Activated CD4-positive, alpha-beta T cell treated with anti-CD3 and anti-CD28 coated beads for 1 hour (primary cell): ENCODE results near the gene SMIM36.
"Not testable (repeated sequence)": the region's sequence is repeated elsewhere in the genome, so short reads cannot be mapped to it uniquely, and the experiment has no call there.

ENCODE experiments used
- DNase-seq: peaks from one replicate; pipeline ENCODE4 v3.0.0-alpha.2; 2020

SMIM36 gene

DNA sequence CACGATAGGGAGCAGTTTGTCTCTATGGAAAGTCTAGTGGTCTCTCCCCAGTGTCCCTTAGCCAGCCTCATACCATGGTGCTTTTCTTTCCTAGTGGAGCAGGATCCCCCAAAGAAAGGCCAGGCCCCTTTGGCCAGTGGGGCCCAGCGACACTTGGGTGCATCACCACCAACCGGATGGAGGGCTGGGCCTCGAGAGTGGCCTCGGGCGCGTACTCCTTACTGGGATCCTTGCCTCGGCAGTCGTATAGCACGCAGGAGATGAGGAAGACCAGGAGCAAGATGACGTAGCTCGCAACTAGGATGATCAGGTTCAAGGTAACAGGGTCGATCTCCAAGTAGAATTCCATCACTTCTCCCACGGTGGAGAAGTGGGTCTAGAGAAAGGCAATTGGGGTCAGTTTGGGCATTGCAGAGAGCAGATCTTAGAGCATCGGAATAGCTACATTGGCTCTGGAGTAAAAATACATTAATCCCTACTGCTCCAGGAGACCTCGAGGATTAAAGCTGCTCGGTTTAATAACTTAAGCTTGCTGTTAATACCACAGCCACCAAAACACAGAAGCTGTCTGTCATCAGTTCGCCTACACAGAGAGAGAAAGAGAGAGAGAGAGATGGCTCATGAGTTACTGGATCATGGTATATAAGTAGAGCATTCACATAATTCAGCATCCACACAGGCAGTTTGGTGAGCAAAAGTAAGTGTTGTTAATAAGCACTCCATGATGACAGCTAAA lies at the start of gene SMIM36:
TSS of gene SMIM36 (minus strand) at position 467 of the 736 bp plus-strand sequence.
- no peak for DNase-seq

DNA sequence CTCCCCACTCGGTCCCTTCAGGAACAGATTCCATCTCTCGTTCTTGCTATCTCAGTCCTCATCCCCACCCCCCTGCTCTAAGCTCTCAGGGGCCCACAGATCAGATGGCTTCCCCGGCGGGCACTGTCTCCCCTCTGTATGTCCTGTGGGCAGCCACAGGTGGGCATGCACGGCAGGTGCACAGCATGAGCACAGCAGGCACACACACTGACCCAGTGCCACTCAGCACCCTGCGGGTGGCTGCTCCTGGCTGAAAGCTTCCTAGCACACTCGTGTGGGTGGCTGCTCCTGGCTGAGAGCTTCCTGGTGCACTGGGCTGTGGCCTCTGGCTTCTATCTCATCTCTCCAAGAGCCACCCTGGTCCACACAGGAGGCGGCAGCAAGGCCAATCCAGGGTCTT lies 44.5 kb upstream of the SMIM36 start:
- DNase-seq: no peak

DNA sequence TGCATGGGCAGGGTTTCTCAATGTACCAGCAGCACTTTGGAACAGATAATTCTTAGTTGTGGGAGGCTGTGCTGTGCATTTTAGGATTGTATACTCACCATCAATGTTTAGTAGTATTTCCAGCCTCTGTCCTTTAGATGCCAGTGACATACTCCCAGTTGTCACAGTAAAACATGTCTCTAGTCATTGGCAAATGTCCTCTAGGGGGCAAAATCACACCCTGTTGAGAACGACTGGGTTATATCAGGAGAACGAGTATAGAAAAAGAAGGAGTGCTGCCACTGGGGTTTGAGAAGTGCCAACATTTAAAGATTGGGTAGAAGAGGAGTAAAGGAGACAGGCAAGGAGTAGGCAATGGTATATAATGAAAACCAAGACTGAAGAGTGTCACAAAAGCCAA lies 37.9 kb upstream of the SMIM36 start:
- no peak for DNase-seq

DNA sequence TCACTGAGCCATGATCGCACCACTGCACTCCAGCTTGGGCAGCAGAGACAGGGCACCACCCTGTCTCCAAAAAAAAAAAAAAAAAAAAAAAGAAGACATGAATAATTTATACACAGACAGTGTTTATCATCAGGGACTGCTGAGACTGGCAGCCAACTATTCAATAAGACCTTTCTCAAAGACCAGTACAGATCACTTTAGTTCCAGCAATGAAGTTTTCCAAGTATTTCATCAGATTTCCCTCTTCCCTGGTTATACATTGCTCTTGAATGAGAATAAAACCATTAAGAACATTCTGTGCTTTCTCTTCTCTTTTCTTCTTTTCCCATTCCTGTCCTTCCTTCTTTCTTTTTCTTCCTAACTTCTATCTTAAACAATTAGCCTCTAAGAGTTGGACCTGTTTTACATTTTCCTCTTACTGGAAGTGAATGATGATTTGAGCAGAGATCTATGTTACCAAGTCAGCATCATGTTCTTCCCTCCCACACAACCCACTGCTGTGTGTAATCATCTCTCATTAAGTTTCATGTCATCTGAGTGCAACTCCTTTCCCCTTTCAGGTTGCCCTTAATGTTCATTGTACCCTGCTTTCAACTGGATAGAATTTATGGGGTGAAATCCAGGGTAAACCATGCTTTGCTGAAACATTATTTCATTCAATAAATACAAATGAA lies 35.9 kb upstream of the SMIM36 start:
- no peak for DNase-seq

DNA sequence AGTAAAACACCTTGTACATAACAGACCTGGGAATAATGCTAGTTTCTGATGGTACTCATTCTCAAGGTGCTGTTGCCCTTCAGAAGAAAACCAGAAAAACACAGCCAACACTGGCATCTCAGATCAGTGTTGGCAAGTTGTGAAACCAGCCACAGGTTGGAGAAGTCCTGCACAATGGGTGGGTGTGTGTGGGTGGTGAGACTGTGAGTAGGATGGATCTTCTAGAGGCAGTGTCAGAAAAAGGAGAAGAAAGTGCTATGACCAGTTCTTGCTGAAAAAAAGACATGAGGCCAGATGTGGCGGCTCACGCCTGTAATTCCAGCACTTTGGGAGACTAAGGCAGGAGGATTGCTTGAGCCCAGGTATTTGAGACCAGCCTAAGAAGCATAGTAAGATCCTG lies 35.2 kb upstream of the SMIM36 start:
- no peak for DNase-seq

DNA sequence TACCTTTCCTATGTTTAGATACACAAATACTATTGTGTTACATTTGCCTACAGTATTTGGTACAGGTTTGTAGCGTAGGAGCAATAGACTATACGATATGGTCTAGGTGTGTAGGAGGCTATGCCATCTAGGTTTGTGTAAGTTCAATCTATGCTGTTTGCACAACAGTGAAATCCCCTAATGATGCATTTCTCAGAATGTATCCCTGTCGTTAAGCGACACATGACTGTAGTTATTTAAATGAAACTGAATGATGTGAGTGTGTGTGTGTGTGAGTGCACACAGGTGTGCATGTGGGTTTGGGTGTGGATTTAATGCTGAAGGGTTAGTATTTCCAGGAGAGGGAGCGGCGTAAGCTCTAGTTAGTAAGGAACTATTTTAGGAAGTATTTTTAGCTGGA lies 34.6 kb upstream of the SMIM36 start:
- no peak for DNase-seq

DNA sequence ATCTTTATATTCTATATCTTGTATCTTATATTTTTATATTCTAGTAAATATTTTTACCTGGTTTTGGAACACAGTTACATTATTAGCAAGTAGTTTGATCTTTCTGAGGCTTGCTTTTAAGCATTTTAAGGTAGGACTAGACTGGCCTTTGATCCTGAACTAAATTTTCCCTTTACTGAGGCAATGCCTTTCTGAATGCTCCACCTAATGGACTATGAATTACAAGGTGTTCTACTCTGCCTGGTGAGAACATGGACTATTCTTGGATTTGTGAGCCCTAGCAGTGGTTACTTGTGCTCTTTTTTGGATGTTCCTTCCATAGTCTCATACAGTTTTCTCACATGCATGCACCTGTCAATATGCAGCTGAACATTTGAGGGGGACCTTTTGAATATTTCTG lies 32.5 kb upstream of the SMIM36 start:
- no peak for DNase-seq

DNA sequence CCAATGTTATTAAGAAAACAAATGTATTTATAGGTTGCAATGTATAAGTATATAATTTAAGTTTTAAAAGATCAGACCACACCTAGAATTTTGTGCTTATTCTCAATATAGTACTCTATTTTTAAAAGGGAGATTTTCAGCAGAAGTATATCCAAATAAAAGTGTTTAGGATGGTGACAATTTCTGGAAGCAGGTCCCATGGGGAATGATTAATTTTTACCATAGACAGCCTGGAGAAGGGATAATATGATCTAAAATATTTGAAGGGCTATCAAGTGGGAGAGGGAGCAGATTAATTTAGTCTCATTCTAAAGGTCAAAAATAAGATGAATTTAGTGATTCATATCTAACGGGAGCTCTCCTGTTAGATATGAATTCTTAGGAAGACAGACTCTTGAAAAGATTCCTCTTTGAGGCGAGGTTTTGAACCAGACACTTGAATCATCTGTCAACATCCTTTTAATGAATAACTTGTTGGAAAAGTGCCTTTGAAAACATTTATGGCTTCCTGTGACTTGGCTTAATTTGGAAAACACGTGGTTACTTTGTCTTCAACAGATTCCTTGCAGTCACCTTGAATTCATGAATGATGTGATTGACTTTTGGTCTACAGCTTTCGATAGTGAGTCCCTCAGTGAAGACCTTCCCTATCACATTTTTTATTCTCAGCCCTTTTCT lies 29.3 kb upstream of the SMIM36 start:
- no peak for DNase-seq

DNA sequence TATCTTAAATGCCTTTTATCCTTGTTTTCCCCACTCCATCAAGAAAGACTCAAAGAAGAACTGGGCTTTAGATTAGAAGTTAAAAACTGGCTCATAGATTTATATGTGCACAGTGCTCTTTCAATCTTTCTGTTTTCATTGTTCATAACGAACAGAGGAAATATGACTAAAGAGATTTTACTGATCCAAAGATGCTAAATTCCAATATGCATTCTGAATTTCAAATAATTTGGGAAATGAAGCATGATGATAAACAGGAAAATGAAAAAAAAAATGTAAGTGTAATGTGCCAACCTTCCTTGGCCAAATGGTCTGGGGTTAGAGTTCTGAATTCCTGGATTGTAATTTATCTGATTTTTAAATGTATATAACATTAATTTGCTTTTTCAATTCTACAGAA lies 25.0 kb upstream of the SMIM36 start:
- DNase-seq: no peak

DNA sequence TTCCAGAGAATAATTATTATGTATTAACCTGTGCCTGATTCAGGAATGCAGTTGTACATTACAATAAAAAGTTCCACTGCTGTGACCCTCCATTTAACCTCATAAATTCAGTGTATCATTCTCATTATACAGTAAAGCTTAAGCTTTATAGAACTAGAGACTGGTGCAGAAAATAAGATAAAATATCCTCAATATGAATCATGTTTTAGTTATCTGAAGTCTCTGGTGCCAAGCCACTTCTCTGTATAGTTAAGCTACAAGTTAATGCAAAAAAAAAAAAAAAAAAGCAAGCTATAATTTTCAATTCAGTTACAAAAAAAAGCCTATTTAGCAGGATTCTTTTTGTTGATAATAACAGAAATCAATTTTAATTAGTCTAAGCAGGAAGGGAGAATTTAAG lies 22.4 kb upstream of the SMIM36 start:
- no peak for DNase-seq

DNA sequence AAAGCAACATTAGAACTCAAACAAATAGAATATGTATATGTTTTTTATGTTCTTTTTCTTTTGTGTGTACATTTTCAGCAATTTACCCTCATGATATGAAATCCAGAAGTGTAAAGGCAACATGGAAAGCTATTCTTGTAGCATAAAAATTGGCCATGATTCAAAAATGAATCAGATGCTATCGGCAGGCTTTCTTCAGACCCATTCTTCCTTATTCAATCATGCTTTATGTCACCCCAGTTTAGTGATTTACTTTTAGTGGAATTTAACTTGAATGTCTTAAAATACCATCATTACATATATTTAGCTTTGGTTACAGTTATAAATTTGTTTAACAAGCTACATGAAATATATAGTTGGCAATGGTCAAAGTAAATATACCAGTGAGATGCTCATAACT lies 21.4 kb upstream of the SMIM36 start:
- no peak for DNase-seq

DNA sequence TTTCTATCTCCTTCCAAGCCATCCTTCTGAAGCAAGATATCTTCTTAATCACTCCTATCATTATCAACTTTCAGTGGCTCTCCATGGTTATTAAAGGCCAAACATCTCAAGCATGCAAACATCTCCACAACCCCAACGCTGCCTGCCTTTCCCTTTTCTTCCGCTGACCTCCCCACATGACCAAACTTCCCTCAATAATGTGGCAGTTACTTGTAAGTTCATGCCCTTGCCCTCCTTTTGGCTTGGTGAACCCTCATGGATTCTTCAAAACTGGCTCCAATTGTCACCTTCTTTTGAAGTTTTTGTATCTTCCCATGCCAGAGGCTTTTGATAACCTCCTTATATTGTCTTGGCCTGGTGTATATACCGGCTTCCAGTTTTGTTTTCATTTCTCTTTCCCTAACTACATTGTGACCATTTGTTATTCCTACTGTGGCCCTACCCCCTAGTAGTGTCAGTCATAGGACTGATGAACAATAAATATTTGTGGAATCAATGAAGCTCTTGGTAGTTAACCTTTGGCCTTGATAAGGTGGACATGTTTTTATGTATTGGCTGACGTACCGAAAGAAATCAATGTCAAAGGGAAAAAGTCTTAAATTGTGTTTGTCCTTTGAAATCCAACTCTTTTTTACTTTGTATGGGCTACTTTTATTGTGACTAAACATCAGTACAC lies 19.9 kb upstream of the SMIM36 start:
- DNase-seq: no peak

DNA sequence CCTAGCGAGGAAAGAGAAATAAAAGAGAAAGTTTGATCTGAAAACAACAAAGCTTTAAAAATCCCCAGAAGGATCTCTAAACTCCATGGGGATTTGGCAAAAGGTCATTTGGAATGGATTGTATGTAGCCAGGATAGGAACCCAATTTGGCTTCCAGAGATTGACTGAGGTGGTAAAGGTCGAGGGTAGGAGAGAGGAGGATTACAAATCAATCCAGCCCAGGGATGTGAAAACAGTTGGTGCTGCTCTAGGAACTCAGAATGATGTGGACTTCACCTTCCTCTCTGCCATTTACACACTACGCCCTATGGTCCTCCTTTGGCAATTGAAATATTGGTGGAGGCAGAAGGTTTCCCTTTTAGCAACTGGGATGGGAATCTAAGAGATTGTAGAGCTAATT lies 18.8 kb upstream of the SMIM36 start:
- no peak for DNase-seq

DNA sequence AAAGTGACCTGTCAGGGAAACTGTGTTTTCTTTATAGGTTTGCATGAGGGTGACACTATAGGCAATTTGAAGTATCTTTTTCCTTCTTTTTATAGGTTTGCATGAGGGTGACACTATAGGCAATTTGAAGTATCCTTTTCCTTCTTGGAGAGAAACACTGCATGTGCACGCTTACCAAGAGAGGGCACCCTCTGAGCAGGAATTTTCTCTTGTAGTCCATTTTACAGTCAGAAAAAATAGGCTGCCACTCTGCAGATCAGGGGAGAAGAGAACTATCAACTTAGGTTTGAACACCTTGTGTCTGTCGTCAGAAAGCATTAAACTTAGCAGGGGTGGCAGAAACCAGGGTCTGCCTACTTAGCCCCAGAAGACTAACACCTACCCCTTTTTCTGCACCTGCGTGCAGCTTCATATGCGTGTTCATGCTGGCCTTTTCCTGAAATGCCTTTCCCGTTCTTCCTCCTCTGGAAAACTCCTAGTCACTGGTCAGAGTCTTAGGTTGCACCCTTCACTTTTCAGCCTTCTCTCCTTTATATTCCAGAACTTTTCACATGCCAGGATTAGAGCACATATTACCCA lies 16.4 kb upstream of the SMIM36 start:
- no peak for DNase-seq

DNA sequence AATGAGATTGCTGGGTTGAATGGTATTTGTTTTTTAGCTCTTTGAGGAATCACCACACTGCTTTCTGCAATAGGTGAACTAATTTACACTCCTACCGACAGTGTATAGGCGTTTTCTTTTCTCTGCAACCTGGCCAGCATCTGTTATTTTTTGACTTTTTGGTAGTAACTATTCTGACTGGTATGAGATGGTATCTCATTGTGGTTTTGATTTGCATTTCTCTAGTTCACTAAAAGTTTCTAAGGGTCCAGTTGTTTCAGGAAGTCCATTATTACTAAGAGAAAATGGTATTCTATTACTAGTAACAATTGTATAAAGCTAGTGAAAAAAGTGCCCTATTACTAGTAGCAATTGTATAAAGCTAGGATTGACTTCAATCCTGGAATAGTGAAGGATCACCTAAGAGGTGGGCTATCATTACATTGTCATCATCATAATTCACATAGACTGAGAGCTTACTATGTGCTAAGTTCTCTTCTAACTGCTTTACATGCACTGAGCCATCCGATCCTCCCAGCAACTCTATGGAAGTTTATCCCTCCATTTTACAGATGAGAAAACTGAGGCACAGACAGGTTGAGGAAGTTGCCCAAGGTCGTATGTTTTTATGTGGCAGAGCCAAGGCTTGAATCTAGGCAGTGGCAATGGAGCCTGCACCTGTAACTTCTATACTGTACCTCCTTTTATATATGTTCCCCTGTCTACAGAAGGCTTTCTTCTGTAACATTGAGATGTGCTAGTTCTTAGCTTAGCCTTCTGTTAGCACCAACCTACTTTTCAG lies 13.4 kb upstream of the SMIM36 start:
- no peak for DNase-seq

DNA sequence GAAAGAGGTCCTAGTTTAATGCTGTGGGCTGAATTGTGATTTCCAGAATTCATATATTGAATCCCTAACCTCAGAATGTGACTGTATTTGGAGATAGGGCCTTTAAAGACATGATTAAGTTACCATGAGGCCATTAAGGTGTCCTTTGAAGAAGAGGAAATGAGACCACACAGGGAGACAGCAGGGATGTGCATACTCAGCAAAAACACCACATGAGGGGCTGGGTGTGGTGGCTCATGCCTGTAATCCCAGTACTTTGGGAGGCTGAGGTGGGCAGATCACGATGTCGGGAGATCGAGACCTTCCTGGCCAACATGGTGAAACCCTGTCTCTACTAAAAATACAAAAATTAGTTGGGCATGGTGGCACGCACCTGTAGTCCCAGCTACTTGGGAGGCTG lies 11.8 kb upstream of the SMIM36 start:
- DNase-seq: not testable (repeated sequence)

DNA sequence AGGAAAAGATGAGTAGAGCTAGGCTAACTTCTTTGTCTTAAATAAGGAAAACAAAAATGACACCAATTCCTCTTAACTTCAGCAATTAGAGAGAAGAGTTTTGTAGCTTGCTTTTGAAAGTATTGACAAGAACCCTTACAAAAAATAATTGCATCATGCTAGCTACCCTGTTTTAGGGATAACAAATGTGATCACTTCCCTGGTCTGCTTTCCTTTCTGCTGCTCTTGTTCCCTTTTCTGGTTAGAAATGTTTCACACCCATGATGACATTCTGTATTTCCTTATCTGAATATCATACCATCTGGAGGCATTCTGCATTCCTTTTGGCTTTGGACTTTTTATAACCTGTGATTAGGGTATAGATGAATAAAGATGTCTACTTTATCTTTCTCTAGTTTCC lies 9.9 kb upstream of the SMIM36 start:
- no peak for DNase-seq

DNA sequence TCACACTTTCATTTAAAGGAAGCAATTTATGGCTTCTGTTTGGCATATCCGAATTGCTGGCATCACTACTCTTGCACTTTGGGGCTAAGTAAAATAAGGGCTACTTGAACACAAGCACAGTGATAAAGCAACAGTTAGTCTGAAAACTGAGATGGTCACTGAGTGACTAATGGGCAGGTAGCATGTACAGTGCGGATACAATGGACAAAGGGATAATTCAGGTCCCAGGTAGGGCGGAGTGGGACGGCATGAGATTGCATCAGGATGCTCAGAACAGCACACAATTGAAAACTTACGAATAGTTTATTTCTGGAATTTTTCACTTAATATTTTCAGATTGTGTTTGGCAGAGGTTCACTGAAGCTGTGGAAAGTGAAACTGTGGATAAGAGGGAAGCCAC lies 9.2 kb upstream of the SMIM36 start:
- no peak for DNase-seq

DNA sequence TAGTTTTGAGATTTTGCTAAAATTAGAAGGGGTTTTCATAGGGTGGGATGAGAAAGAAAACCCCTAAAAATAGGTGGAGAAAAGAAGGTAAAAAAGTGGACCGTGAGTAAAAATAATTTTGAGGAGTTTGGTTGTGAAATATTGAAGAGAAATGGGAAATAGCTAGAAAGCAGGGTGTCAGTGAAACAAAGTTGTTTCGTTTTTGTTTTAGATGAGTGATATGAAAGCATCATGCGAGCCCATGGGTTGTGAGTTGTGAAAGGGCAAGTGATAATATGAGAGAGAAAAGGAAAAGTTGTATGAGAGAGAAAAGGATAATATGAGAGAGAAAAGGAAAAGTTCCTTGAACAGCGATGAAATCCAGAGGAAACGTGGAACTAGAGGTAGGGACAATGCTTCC lies 7.3 kb upstream of the SMIM36 start:
- no peak for DNase-seq

DNA sequence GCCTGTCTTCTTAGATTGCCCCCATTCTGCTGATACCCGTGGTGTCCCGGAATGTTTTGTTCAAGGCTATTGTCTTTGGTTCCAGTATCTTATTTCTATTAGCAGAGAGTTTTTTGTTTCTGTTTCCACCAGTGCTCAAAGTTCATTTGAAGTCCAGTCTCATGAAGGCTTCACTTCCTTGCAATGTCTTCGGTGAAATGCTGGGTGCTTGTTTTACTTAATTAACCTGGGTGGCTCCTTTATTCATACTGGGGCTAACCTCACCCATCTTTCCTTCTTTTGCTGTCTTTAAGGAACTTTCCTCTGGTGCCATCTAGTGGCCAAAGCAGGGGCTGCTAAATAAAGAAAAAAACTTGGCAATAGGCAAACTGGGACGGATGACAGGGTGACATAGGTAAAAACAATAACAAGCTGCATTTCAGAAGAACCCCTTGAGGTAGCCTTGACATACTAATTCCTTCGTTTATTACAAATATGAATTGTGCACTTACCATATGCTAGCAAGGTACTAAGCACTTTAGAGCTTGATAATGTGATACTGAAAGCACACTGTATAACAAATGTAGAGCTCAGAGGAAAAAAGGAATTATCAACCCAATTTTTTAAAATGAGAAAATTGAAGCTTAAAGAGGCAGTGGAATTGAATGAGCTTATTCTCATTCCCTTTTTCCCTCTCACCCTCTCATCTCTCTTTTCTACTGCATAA lies 2.8 kb upstream of the SMIM36 start:
- peak; percentile 44 for DNase-seq

DNA sequence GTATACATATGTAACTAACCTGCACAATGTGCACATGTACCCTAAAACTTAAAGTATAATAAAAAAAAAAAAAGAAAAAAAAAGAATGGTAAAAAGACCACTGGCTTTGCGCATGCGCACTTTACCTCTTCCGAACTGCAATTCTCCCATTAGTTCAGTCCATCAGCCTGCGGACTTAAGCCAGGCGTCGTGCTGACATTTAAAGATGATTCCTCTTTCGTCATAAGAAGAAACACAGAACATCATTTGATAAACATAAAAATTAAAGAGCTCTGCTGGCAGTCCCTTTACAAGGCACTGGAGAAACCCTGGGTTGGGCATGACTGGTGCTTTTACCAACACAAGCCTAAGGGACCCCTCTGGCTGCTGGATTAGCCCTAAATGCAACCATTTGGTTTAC lies 3.6 kb downstream of the SMIM36 start:
- DNase-seq: not testable (repeated sequence)

DNA sequence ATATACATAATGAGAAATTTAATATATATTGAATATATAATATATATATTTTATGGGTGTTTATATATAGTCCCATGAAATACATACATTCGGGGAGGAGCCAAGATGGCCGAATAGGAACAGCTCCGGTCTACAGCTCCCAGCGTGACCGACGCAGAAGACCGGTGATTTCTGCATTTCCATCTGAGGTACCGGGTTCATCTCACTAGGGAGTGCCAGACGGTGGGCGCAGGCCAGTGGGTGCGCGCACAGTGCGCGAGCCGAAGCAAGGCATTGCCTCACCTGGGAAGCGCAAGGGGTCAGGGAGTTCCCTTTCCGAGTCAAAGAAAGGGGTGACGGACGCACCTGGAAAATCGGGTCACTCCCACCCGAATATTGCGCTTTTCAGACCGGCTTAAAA lies 9.6 kb downstream of the SMIM36 start:
- DNase-seq: not testable (repeated sequence)
